ENCODE measurements around the gene ERGIC1. TPM values are rescaled to one million over a fixed set of nuclear protein-coding genes. Genes with fewer than 3 reads are reported as not detected.
"Not testable (repeated sequence)": the region's sequence is repeated elsewhere in the genome, so short reads cannot be mapped to it uniquely, and the experiment has no call there.

The ERGIC1 gene
- total RNA-seq, 2 experiments from 2014 or later, result 43.4 to 45.0 TPM

DNA sequence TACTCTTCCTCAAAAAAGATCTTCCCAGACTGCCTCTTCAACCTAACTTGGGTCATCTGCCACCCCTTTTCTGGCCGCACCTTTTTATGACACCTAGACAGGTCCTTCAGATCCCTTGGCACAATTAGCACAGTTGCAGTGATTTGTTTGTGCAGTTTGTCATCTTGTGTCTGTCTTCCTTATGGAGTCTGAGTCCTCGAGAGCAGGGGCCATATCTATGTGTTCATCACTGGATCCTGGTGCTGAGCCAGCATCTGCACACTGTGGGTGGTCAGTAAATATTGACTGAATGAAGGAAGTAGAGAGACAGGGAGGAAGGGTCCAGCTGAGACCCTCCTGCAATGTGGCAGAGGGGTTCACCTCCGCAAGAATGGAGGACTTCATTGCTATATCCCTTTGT is 14.4 kb downstream of the ERGIC1 start:
- H3K4me1 Mint-ChIP-seq, result peaks cover 26% of the 10 kb centered on the region
- ChIA-PET CTCF (no interaction called here), POLR2A (no interaction called here)
- no peak overlapping the region for H3K27ac Mint-ChIP-seq
- DNase-seq, result no peak
- H3K4me3 Mint-ChIP-seq, result no peak overlapping the region
- no peaks in the 10 kb centered on the region for H3K36me3 Mint-ChIP-seq (ENCODE audit: low read depth)
- no peaks in the 10 kb centered on the region for H3K27me3 Mint-ChIP-seq
- no peaks in the 10 kb centered on the region for H3K9me3 Mint-ChIP-seq

DNA sequence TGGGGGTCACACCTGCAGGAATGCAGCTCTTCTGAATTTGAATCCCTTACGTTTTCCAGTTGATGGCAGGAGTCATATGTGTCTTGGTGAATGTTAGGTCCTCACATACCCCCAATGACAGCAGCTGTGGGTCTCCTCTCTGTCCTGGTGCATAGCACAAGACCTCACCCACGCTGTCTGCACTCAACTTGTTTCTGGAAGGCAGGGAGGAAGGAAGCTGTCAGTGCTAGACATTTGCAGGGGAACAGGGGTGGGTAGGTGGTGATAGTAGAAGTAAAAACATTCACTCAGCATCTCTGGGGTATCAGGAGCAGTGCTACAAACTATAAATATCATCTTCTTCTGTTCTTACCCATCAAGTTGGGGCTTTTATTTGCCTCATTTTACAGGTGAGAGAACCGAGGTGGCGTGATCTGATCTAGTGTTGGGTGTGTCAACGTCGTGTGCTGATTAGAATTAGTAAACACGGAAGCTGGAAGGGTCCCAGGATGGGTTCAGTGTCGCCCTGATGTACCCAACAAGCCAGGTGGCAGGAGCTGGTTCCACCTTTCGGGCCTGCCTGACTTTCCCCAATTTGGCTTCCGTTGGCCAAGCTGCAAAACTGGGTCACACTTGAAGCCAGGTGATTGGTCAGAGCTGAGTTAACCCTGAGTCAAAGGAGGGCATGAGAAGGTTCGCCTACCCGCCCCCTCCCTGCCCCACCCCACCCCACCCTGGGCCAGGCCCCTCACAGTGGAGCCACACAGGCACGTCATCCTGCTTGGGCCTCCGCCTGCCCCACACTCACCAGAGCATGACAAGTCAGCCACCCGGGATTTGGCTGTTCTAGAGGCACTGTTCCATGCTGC is 15.8 kb downstream of the ERGIC1 start:
- Mint-ChIP-seq H3K9me3 (no peaks in the 10 kb centered on the region), H3K4me1 (peaks cover 39% of the 10 kb centered on the region), H3K36me3 (ENCODE audit: low read depth) (no peaks in the 10 kb centered on the region), H3K27ac (no peak overlapping the region), H3K27me3 (no peaks in the 10 kb centered on the region), H3K4me3 (no peak overlapping the region)
- DNase-seq, result no peak
- ChIA-PET CTCF (interaction anchor here (0.5 to 1.4 kb wide), 4 partner anchors 10 to 193 kb away, joined by 3 read pairs; no protein-coding TSS in a partner anchor), POLR2A (no interaction called here)

- no peaks in the 10 kb centered on the region for H3K36me3 Mint-ChIP-seq (ENCODE audit: low read depth)
- DNase-seq, result no peak
- no peaks in the 10 kb centered on the region for H3K9me3 Mint-ChIP-seq
- CTCF ChIA-PET, result interaction anchor here (0.5 to 1.4 kb wide), 3 partner anchors 9 to 193 kb away, joined by 3 read pairs; no protein-coding TSS in a partner anchor
- no peaks in the 10 kb centered on the region for H3K27me3 Mint-ChIP-seq
- POLR2A ChIA-PET, result no interaction called here
- H3K4me1 Mint-ChIP-seq, result peaks cover 39% of the 10 kb centered on the region
- no peak overlapping the region for H3K27ac Mint-ChIP-seq
- no peak overlapping the region for H3K4me3 Mint-ChIP-seq
Observed at GRCh38 chr5:172850454-172850797, 16.4 kb downstream of the ERGIC1 start.

DNA sequence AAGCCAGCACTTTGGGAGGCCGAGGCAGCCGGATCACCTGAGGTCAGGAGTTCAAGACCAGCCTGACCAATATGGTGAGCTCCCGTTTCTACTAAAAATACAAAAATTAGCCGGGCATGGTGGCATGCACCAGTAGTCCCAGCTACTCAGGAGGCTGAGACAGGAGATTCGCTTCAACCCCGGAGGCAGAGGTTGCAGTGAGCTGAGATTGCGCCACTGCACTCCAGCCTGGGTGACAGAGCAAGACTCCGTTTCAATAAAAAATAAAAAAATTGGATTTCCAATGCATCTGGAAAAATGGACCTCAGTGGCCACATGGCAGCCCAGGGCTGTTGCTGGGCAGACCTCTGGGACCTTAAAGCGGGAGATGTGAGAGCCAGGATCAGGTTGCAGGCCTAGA is 17.2 kb downstream of the ERGIC1 start:
- H3K9me3 Mint-ChIP-seq; DNase-seq; H3K27ac Mint-ChIP-seq; POLR2A ChIA-PET; H3K27me3 Mint-ChIP-seq; H3K36me3 Mint-ChIP-seq (ENCODE audit: low read depth); H3K4me3 Mint-ChIP-seq: not testable (repeated sequence)
- CTCF ChIA-PET, result interaction anchor here (0.8 to 1.5 kb wide), 4 partner anchors 8 to 89 kb away, joined by 3 read pairs; partner anchors contain the start of gene DUSP1
- H3K4me1 Mint-ChIP-seq, result peaks cover 39% of the 10 kb centered on the region

DNA sequence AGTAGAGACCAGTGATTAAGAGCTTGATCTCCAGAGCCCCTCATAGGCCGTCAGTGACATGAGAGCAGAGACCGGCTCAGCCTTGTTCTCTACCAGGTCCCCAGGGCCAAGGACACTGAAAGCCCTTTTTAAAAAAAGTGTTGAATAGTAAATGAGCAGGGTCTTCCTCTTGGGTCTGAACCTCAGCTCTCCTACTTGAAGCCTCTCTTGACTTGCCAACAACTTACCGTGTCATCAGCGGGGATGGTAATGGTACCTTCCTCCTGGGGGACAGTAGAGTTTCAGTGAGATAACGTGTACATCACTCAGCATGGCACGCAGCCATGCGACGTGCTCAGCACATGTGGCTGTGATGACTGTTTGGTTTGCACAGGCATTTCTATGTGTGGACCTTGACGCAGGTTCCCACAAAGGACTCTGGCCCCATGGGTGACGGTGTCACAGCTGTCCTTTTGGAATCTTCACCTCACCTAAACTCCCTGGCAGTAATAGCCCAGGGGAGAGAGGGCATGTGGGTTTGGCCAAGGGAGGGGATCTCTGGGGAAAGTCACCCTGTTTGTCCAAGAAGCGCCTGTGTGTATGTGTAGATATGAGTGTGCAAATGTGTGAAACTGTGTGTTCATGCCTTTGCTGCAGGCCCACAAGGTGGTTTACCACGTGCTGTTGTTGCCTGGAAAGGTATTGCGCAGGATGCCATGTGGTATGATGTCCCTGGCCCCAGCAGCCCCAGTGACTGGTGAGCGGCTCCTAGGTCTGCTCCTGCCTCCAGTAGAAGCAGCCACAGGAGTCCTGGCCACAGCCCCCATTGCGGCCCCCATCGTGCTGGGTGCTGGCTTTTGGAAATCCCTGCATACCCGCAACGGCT is 18.7 kb downstream of the ERGIC1 start:
- no peak for DNase-seq
- POLR2A ChIA-PET, result no interaction called here
- H3K36me3 Mint-ChIP-seq (ENCODE audit: low read depth), result no peaks in the 10 kb centered on the region
- peaks cover 39% of the 10 kb centered on the region for H3K4me1 Mint-ChIP-seq
- H3K27me3 Mint-ChIP-seq, result no peaks in the 10 kb centered on the region
- no peak overlapping the region for H3K4me3 Mint-ChIP-seq
- H3K9me3 Mint-ChIP-seq, result no peaks in the 10 kb centered on the region
- CTCF ChIA-PET, result interaction anchor here (0.9 to 1.5 kb wide), 3 partner anchors 24 to 88 kb away, joined by 3 to 4 read pairs (median 3); no protein-coding TSS in a partner anchor
- H3K27ac Mint-ChIP-seq, result peak overlapping the region; percentile 63

DNA sequence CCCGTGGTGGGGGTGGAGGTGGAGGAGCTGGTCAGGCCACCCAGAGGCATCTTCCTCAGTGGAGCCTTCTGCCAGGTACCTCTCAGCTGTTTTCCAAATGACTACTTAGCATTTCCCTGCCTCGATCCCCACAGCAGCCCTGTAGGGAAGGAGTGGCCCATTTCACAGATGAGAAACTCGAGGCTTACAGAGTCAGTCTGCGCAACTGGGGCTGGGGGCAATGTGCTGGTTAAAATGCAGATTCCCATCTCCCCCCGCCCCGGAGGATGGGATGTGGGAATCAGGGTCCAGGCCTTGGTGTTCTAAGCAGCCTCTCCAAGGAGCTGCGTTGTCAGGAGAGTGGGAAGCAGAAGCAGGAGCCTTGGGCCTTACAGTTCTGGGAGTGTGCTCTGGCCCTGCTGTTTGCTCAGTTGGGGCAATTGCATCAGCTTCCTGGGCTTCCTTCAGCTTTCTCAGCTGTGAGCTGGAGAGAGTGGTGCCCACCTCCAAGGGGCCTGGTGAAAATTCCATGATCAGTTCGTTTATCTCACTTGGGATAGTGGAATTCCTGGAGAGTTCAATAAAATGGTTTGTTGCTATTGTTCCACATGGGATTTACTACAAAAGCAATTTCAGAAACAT is 19.4 kb downstream of the ERGIC1 start:
- H3K36me3 Mint-ChIP-seq (ENCODE audit: low read depth), result no peaks in the 10 kb centered on the region
- DNase-seq, result no peak
- H3K27me3 Mint-ChIP-seq, result no peaks in the 10 kb centered on the region
- POLR2A ChIA-PET, result no interaction called here
- no peak overlapping the region for H3K27ac Mint-ChIP-seq
- H3K9me3 Mint-ChIP-seq, result no peaks in the 10 kb centered on the region
- H3K4me3 Mint-ChIP-seq, result no peak overlapping the region
- CTCF ChIA-PET, result no interaction called here
- peaks cover 39% of the 10 kb centered on the region for H3K4me1 Mint-ChIP-seq

- no peak for DNase-seq
- Mint-ChIP-seq H3K9me3 (no peaks in the 10 kb centered on the region), H3K27me3 (no peaks in the 10 kb centered on the region), H3K36me3 (ENCODE audit: low read depth) (no peaks in the 10 kb centered on the region), H3K4me1 (peaks cover 33% of the 10 kb centered on the region), H3K4me3 (no peak overlapping the region), H3K27ac (no peak overlapping the region)
- ChIA-PET CTCF (interaction anchor here (0.6 kb wide), 1 partner anchor 175 kb away, joined by 3 read pairs; no protein-coding TSS in a partner anchor), POLR2A (no interaction called here)
Observed at GRCh38 chr5:172854451-172854871, 20.4 kb downstream of the ERGIC1 start.

- no peaks in the 10 kb centered on the region for H3K27me3 Mint-ChIP-seq
- POLR2A ChIA-PET, result no interaction called here
- no peaks in the 10 kb centered on the region for H3K9me3 Mint-ChIP-seq
- CTCF ChIA-PET, result no interaction called here
- H3K4me1 Mint-ChIP-seq, result peaks cover 28% of the 10 kb centered on the region
- no peaks in the 10 kb centered on the region for H3K36me3 Mint-ChIP-seq (ENCODE audit: low read depth)
- H3K27ac Mint-ChIP-seq, result peak overlapping the region; percentile 60
- no peak for DNase-seq
- no peak overlapping the region for H3K4me3 Mint-ChIP-seq
Observed at GRCh38 chr5:172854971-172855370, 20.9 kb downstream of the ERGIC1 start.

DNA sequence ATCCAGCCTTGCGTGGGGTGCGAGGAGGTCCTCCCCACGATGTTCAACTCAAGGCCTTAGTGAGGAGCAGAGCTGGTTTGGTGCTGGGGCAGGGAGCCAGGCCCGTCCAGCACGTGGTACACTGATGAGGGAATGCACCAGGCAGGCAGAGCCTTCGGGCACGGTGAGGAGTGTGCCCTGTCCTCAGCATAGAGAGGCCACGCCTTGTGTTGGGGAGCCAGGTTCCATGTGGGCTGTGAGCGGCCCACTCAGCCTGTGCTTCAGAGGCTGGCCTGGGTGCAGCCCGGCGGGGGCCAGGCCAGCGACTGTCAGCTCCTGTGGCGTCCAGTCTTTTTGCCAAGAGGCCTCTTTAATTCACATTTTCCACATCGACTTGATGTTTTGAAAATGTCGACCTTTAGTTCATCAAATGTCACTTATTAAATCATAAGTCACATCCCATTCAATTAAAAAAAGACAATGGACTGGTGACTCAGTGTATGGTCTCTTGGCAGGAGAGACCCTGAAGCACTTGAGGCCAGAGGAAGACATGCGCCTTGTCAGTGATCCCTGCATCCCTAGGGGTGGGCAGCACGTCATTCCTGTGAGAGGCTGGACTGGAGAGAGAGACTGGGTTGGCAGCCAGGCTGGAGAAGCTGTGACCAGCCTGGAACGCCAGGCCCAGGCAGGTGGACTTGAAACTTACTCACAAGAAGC is 21.7 kb downstream of the ERGIC1 start:
- DNase-seq, result no peak
- H3K27ac Mint-ChIP-seq, result no peak overlapping the region
- ChIA-PET POLR2A (no interaction called here), CTCF (no interaction called here)
- peaks cover 27% of the 10 kb centered on the region for H3K4me1 Mint-ChIP-seq
- H3K4me3 Mint-ChIP-seq, result no peak overlapping the region
- no peaks in the 10 kb centered on the region for H3K27me3 Mint-ChIP-seq
- H3K36me3 Mint-ChIP-seq (ENCODE audit: low read depth), result no peaks in the 10 kb centered on the region
- no peaks in the 10 kb centered on the region for H3K9me3 Mint-ChIP-seq

DNA sequence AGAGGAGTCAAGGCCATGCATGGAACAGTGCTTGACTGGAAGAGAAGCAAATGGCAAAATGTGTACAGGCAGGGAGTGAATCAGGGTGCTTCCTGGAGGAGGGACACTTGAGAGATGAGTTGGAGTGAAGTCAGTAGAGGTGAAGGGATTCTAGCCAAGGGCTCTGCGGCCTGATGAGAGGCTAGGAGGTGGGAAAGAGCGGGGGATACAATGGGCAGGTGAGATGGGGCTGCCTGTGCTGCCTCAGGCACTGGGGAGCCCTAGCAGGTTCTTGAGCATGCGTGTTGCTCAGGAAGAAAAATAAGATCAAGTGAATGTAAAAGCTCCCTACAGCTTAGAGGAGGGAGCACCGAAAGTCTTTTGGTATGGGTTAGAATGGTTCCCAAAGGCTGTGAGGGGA is 22.3 kb downstream of the ERGIC1 start:
- Mint-ChIP-seq H3K4me3 (no peak overlapping the region), H3K4me1 (peaks cover 28% of the 10 kb centered on the region), H3K27me3 (no peaks in the 10 kb centered on the region), H3K27ac (no peak overlapping the region), H3K36me3 (ENCODE audit: low read depth) (no peaks in the 10 kb centered on the region), H3K9me3 (no peaks in the 10 kb centered on the region)
- no peak for DNase-seq
- CTCF ChIA-PET, result interaction anchor here (1.3 kb wide), 1 partner anchor 13 kb away, joined by 3 read pairs; no protein-coding TSS in a partner anchor
- POLR2A ChIA-PET, result no interaction called here

DNA sequence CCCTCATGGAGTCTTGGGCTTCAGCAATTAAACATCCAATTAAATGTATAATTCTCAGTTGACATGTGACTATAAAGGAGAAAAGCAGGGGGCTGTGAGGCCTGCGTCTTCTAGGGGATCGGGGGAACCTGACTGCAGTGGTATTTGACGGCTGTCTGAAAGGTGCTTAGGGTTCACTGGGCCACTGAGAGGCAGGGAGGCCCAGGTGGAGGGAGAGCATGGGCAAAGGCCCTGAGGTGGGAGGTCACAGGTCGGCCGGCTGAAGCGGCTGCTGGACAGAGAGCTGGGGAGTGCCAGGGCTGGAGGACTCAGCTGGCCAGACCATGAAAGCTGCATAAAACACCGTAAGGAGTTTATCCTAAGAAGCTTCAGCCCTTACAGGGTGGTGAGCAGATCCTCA is 23.9 kb downstream of the ERGIC1 start:
- peaks cover 23% of the 10 kb centered on the region for H3K4me1 Mint-ChIP-seq
- ChIA-PET CTCF (interaction anchor here (2.0 kb wide), 1 partner anchor 37 kb away, joined by 5 read pairs; no protein-coding TSS in a partner anchor), POLR2A (no interaction called here)
- H3K36me3 Mint-ChIP-seq (ENCODE audit: low read depth), result no peaks in the 10 kb centered on the region
- DNase-seq, result no peak
- no peaks in the 10 kb centered on the region for H3K27me3 Mint-ChIP-seq
- no peak overlapping the region for H3K4me3 Mint-ChIP-seq
- H3K9me3 Mint-ChIP-seq, result no peaks in the 10 kb centered on the region
- H3K27ac Mint-ChIP-seq, result no peak overlapping the region

- CTCF ChIA-PET, result interaction anchor here (2.0 kb wide), 1 partner anchor 37 kb away, joined by 5 read pairs; no protein-coding TSS in a partner anchor
- H3K27ac Mint-ChIP-seq, result no peak overlapping the region
- H3K27me3 Mint-ChIP-seq, result no peaks in the 10 kb centered on the region
- peaks cover 20% of the 10 kb centered on the region for H3K4me1 Mint-ChIP-seq
- H3K36me3 Mint-ChIP-seq (ENCODE audit: low read depth), result no peaks in the 10 kb centered on the region
- POLR2A ChIA-PET, result no interaction called here
- DNase-seq, result no peak
- no peaks in the 10 kb centered on the region for H3K9me3 Mint-ChIP-seq
- no peak overlapping the region for H3K4me3 Mint-ChIP-seq
Observed at GRCh38 chr5:172858511-172858989, 24.5 kb downstream of the ERGIC1 start.
